Kidney capillary endothelial cell (primary cell): ENCODE measurements around the gene TMSB15B.
A peak's percentile ranks its signal among the peaks of the same experiment; 100 is the strongest.
"Not testable (repeated sequence)": the region's sequence is repeated elsewhere in the genome, so short reads cannot be mapped to it uniquely, and the experiment has no call there.

ENCODE experiments used
- DNase-seq: peaks from one replicate; pipeline ENCODE4 v3.0.0-alpha.2; 2018; ENCODE audit warnings: low spot score

Gene TMSB15B

DNA sequence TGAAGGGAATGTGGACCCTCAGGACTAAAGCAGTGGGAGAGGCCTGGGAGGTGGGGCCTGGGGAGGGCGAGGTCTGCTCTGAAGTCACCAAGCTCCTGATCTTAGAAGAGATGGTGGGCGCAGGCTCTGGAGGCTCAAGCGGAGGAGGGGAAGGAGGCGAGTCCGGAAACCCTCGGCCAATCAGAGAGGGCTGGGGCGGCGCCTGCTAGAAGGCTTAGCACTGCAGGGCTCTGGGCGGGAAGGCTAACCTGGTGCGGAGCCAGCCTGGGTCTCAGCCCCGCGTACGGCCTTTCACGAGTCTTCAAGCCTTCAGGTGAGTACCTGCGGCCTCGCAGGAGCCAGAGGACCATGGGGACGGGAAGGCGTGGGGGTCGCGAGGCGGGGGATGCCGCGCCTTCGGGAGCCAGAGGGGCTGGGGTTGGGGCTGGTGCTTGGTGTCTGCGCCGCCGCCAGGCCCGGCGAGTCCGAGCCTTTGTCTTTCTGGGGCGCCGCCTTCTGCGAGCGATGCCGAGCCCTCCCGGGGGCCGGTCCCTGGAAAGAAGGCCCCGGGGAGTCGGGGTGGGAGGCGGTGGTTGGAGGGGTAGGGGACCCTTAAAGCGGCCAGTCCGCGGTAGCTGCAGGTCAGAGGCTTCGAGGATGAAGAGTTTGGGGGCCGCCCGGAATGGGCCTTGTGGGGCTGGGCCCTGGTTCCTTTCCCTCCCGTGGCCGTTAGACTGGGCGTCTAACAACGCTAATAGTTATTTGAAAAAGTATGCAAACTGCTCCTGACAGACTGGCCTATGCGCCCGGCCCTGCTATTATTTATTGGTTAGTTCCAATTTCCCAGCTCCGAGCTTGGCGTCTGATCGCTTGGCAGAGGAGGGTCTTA, at the start of gene TMSB15B:
TMSB15B (plus strand) TSS at position 217 of the 868 bp plus-strand sequence.
- not testable (repeated sequence) for DNase-seq

GRCh38 chrX:103913356-103914020, 48.9 kb upstream of the TMSB15B start:
- DNase-seq, result no peak

DNA sequence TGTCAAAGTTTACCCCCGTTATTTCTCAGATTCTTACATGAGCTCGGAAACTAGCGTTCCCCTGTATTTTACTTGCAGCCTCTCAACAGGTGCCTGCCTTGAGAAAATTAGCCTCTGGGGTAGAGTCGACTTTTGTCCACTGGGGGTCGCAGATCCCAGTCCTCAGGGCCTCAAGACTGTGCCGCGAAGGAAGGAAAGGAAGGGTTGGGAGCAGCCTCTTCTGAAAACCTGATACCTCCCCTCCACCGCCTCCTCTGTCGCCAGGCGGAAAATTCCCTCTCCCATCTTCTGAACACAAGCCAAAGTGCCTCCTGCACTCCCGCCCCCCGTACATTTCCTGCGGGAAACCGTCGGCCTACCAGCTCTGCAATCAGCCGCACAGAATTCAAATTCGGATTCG, 44.4 kb upstream of the TMSB15B start:
- peak; percentile 15 for DNase-seq

GRCh38 chrX:103918571-103919269, 43.7 kb upstream of the TMSB15B start:
- DNase-seq, result peak; percentile 4

- DNase-seq, result peak; percentile 38
Observed at GRCh38 chrX:103919270-103919637, 43.2 kb upstream of the TMSB15B start.

DNA sequence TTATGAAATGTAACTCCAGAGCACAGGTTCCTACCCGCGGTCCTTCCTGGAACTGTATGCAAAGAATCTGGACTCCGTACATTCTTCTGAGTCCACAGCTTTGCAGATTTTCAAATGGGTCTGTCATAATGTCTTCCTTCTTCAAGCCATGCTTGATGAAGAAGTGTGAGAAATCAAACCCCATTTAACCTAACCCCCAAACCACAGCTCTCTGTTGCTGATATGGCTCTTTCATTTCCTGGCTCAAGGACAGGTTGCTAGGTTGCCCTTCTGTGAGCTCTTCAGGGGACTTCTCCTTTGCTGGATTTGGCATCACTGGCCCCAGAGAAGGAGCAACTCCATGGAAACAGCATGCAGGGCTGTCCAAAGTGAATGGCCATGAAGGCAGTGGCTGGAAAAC, 41.9 kb upstream of the TMSB15B start:
- not testable (repeated sequence) for DNase-seq

GRCh38 chrX:103927030-103927429, 35.4 kb upstream of the TMSB15B start:
- no peak for DNase-seq

DNA sequence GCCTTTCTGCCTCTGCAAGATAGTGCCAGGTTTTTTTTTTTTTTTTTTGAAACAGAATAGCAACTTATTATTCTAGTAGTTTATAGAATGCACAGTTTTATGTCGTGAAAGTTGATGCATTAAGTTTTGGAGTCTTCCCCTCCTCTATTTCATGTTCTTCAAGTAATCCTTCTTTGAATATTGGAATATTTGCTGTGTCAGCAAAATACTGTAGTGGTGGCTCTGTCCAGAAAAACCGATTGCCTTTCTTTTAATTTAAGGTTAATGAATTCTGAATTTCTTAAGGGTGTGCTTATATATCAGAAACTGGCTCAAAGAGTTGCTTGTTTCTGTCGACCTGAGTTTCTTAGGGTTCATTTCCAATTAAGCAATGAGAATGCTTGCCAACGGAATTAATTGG, 34.8 kb upstream of the TMSB15B start:
- DNase-seq, result no peak

- no peak for DNase-seq
Observed at GRCh38 chrX:103932133-103932532, 30.3 kb upstream of the TMSB15B start.

- not testable (repeated sequence) for DNase-seq
Observed at GRCh38 chrX:103940257-103940656, 22.2 kb upstream of the TMSB15B start.

GRCh38 chrX:103941201-103941975, 21.0 kb upstream of the TMSB15B start:
- peak; percentile 14 for DNase-seq

- DNase-seq, result no peak
Observed at GRCh38 chrX:103949506-103949905, 12.9 kb upstream of the TMSB15B start.

DNA sequence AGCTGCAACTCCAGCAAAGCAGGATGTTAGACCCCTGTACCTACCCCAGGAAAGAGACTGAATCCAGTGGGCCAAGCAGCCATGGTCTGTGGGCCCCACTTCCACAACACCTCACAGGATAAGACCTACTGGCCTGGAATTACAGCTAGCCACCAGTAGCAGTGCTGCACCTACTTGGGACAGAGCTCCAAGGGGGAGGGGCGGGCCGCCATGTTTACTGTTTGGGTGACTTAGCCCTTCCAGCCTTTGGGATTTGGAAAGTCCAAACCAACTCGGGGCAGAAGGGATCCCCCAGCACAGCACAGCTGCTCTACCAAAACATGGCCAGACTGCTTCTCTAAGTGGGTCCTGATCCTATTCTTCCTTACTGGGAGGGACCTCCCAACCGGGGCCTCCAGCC, 9.1 kb upstream of the TMSB15B start:
- DNase-seq, result no peak

GRCh38 chrX:103954259-103954658, 8.2 kb upstream of the TMSB15B start:
- no peak for DNase-seq

- DNase-seq, result not testable (repeated sequence)
Observed at GRCh38 chrX:103960599-103960998, 1.8 kb upstream of the TMSB15B start.

DNA sequence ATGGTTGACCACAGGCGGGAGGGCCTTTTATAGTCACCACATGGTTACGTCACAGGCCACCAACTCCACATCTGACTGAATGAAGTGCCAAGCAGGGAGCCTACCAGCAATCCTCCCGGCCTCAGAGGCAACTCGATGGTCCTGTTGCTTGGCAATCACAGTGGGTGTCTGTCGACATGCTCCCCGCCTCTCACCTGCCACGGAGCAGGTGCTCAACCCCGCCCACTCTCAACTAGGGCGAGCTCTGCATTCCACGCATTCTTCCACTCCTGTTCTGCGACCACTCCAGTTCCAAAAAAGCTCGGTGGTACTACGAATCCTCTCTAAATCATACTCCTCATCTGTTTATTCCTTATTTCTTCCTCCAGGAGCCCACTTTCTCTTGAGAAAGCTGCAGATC, 21.1 kb downstream of the TMSB15B start:
- DNase-seq, result not testable (repeated sequence)

- no peak for DNase-seq
Observed at GRCh38 chrX:103999234-103999633, 36.8 kb downstream of the TMSB15B start.

- no peak for DNase-seq
Observed at GRCh38 chrX:104008831-104009230, 46.4 kb downstream of the TMSB15B start.

- no peak for DNase-seq
Observed at GRCh38 chrX:104013158-104013557, 50.7 kb downstream of the TMSB15B start.

GRCh38 chrX:104013606-104014005, 51.2 kb downstream of the TMSB15B start, which contains the start of gene H2BW1:
Gene H2BW1 (minus strand): TSS chrX:104013708. CDS start chrX:104013576, 132 bp downstream.
- no peak for DNase-seq

GRCh38 chrX:104015576-104015975, 53.1 kb downstream of the TMSB15B start:
- not testable (repeated sequence) for DNase-seq
